ENCODE results near the gene OARD1. TPM values are rescaled to one million over a fixed set of nuclear protein-coding genes. Genes with fewer than 3 reads are reported as not detected.

The OARD1 gene
- total RNA-seq, 1 donor from 2014 or later = 30.7 TPM

- no peak overlapping the region for H3K27ac Mint-ChIP-seq
- ATAC-seq (ENCODE audit: low read depth) = no peak
- no peak for TF ChIP-seq CTCF (IDR thresholded peaks at IDR 0.05)
- H3K36me3 Mint-ChIP-seq (ENCODE audit: low read depth) = peaks cover 9% of the 10 kb centered on the region
- H3K9me3 Mint-ChIP-seq = no peaks in the 10 kb centered on the region
- ChIA-PET POLR2A (no interaction called here), CTCF (interaction anchor here (1.5 kb wide), 1 partner anchor 11 kb away, joined by 5 read pairs; the partner anchor contains the start of gene UNC5CL)
- intact Hi-C loops (cut with micrococcal nuclease) = no loop called here
- no peak overlapping the region for H3K4me3 Mint-ChIP-seq
- peaks cover 21% of the 10 kb centered on the region for H3K4me1 Mint-ChIP-seq
- no peak for DNase-seq
- no peaks in the 10 kb centered on the region for H3K27me3 Mint-ChIP-seq
Measured at GRCh38 chr6:41050536-41050935, 21.6 kb downstream of the OARD1 start.

GRCh38 chr6:41049955-41050354 lies 22.2 kb downstream of the OARD1 start:
- no peak for TF ChIP-seq CTCF (IDR thresholded peaks at IDR 0.05)
- DNase-seq (no peak), ATAC-seq (ENCODE audit: low read depth) (no peak)
- POLR2A ChIA-PET = no interaction called here
- intact Hi-C loops (cut with micrococcal nuclease) = no loop called here
- Mint-ChIP-seq H3K4me3 (no peak overlapping the region), H3K4me1 (peaks cover 21% of the 10 kb centered on the region), H3K27me3 (no peaks in the 10 kb centered on the region), H3K27ac (no peak overlapping the region), H3K9me3 (no peaks in the 10 kb centered on the region), H3K36me3 (ENCODE audit: low read depth) (peaks cover 8% of the 10 kb centered on the region)
- CTCF ChIA-PET = interaction anchor here (1.5 kb wide), 1 partner anchor 11 kb away, joined by 5 read pairs; the partner anchor contains the start of gene UNC5CL

GRCh38 chr6:41049521-41049920 lies 22.6 kb downstream of the OARD1 start:
- no peak for TF ChIP-seq CTCF (IDR thresholded peaks at IDR 0.05)
- Mint-ChIP-seq H3K4me3 (no peak overlapping the region), H3K9me3 (no peaks in the 10 kb centered on the region)

GRCh38 chr6:41047745-41048732 lies 24.1 kb downstream of the OARD1 start:
- Mint-ChIP-seq H3K4me1 (peaks cover 17% of the 10 kb centered on the region), H3K9me3 (no peaks in the 10 kb centered on the region)
- CTCF ChIA-PET = no interaction called here

More at GRCh38 chr6:41049521-41049920, 22.6 kb downstream of the OARD1 start:
- intact Hi-C loops (cut with micrococcal nuclease) = no loop called here
- no peak for DNase-seq
- Mint-ChIP-seq H3K27me3 (no peaks in the 10 kb centered on the region), H3K4me1 (peaks cover 17% of the 10 kb centered on the region), H3K27ac (no peak overlapping the region), H3K36me3 (ENCODE audit: low read depth) (peaks cover 8% of the 10 kb centered on the region)
- ChIA-PET POLR2A (no interaction called here), CTCF (interaction anchor here (1.5 kb wide), 1 partner anchor 10 kb away, joined by 5 read pairs; the partner anchor contains the start of gene UNC5CL)
- no peak for ATAC-seq (ENCODE audit: low read depth)

More at GRCh38 chr6:41047745-41048732, 24.1 kb downstream of the OARD1 start:
- no peak for TF ChIP-seq CTCF (IDR thresholded peaks at IDR 0.05)
- Mint-ChIP-seq H3K36me3 (ENCODE audit: low read depth) (peaks cover 8% of the 10 kb centered on the region), H3K27ac (no peak overlapping the region), H3K27me3 (no peaks in the 10 kb centered on the region), H3K4me3 (no peak overlapping the region)
- intact Hi-C loops (cut with micrococcal nuclease) = no loop called here
- POLR2A ChIA-PET = no interaction called here
- ATAC-seq (ENCODE audit: low read depth) (no peak), DNase-seq (no peak)

Data from activated B cell treated with CpG ODN at 0.5 μM for 24 hours (primary cell).